ENCODE measurements around the gene RHBDD2. TPM values are rescaled to one million over a fixed set of nuclear protein-coding genes. Genes with fewer than 3 reads are reported as not detected.
"Not testable (repeated sequence)": the region's sequence is repeated elsewhere in the genome, so short reads cannot be mapped to it uniquely, and the experiment has no call there.

Gene RHBDD2
- polyA plus RNA-seq, 1 donor (not counting 4 experiments of a cell fraction or from before 2014, with no cell fraction given) = 24.1 TPM

GRCh38 chr7:75905785-75906604, 27.2 kb downstream of the RHBDD2 start:
- peak; percentile 81 for FAIRE-seq
- peak overlapping the region; percentile 32 for H3K4me2 ChIP-seq (ENCODE audit: control insufficient read depth, extremely low read depth, insufficient read depth, low read depth, low read length)
- no peak overlapping the region for H3K27ac ChIP-seq (ENCODE audit: control insufficient read depth, insufficient read depth, low read length)

GRCh38 chr7:75906991-75907667, 28.3 kb downstream of the RHBDD2 start:
- DNase-seq (ENCODE audit: low read depth, low spot score) (no peak), FAIRE-seq (no peak)
- dilution Hi-C loops (cut with MboI; ENCODE audit: extremely low pct_ligation_motif_present, low sequenced_read_pairs) = no loop called here

More at GRCh38 chr7:75905785-75906604, 27.2 kb downstream of the RHBDD2 start:
- DNase-seq (ENCODE audit: low read depth, low spot score) = no peak
- Histone ChIP-seq H2AFZ (ENCODE audit: control insufficient read depth, low read length) (no peak overlapping the region), H3K79me2 (ENCODE audit: control insufficient read depth, insufficient read depth, low read length) (no peaks in the 10 kb centered on the region), H3K9me1 (ENCODE audit: control insufficient read depth, extremely low read depth, insufficient read depth, low read length) (no peaks in the 10 kb centered on the region), H3K9me3 (ENCODE audit: control insufficient read depth, low read depth, low read length) (no peaks in the 10 kb centered on the region), H3K27me3 (ENCODE audit: control insufficient read depth, extremely low read depth, insufficient read depth, low read length) (no peaks in the 10 kb centered on the region), H3K36me3 (ENCODE audit: control insufficient read depth in 2 of 2, extremely low read depth in 1 of 2, insufficient read depth in 2 of 2, low read length in 2 of 2) (no peaks in the 10 kb centered on the region), H4K20me1 (ENCODE audit: control insufficient read depth, extremely low read depth, insufficient read depth, low read length) (no peaks in the 10 kb centered on the region), H3K4me1 (ENCODE audit: control insufficient read depth, extremely low read depth, insufficient read depth, low read length) (peaks cover 11% of the 10 kb centered on the region), H3K4me3 (ENCODE audit: control insufficient read depth in 2 of 3, extremely low read depth in 1 of 3, insufficient read depth in 2 of 3, low read depth in 1 of 3, low read length in 3 of 3) (no peak overlapping the region), H3K9ac (ENCODE audit: control insufficient read depth, extremely low read depth, insufficient read depth, low read length) (no peak overlapping the region)
- dilution Hi-C loops (cut with MboI; ENCODE audit: extremely low pct_ligation_motif_present, low sequenced_read_pairs) = no loop called here
- TF ChIP-seq EZH2 (IDR thresholded peaks at IDR 0.05; ENCODE audit: low read length) (no peak), CTCF (optimal IDR thresholded peaks at IDR 0.05 in 1 of 3, IDR thresholded peaks at IDR 0.05 in 1 of 3, conservative IDR thresholded peaks at IDR 0.05 in 1 of 3; ENCODE audit: extremely low read depth in 1 of 3, insufficient read depth in 2 of 3, low read length in 3 of 3) (no peak)

GRCh38 chr7:75907668-75908039, 28.8 kb downstream of the RHBDD2 start:
- H4K20me1 ChIP-seq (ENCODE audit: control insufficient read depth, extremely low read depth, insufficient read depth, low read length); H3K4me3 ChIP-seq (ENCODE audit: control insufficient read depth in 2 of 3, extremely low read depth in 1 of 3, insufficient read depth in 2 of 3, low read depth in 1 of 3, low read length in 3 of 3); H3K27me3 ChIP-seq (ENCODE audit: control insufficient read depth, extremely low read depth, insufficient read depth, low read length); H2AFZ ChIP-seq (ENCODE audit: control insufficient read depth, low read length); H3K9me1 ChIP-seq (ENCODE audit: control insufficient read depth, extremely low read depth, insufficient read depth, low read length); dilution Hi-C loops (cut with MboI; ENCODE audit: extremely low pct_ligation_motif_present, low sequenced_read_pairs); H3K79me2 ChIP-seq (ENCODE audit: control insufficient read depth, insufficient read depth, low read length); H3K4me2 ChIP-seq (ENCODE audit: control insufficient read depth, extremely low read depth, insufficient read depth, low read depth, low read length); FAIRE-seq; H3K9ac ChIP-seq (ENCODE audit: control insufficient read depth, extremely low read depth, insufficient read depth, low read length); DNase-seq (ENCODE audit: low read depth, low spot score); H3K27ac ChIP-seq (ENCODE audit: control insufficient read depth, insufficient read depth, low read length); H3K36me3 ChIP-seq (ENCODE audit: control insufficient read depth in 2 of 2, extremely low read depth in 1 of 2, insufficient read depth in 2 of 2, low read length in 2 of 2); H3K9me3 ChIP-seq (ENCODE audit: control insufficient read depth, low read depth, low read length): not testable (repeated sequence)
- peaks cover 11% of the 10 kb centered on the region for H3K4me1 ChIP-seq (ENCODE audit: control insufficient read depth, extremely low read depth, insufficient read depth, low read length)

More at GRCh38 chr7:75906991-75907667, 28.3 kb downstream of the RHBDD2 start:
- H3K4me1 ChIP-seq (ENCODE audit: control insufficient read depth, extremely low read depth, insufficient read depth, low read length) = peaks cover 11% of the 10 kb centered on the region
- H3K27me3 ChIP-seq (ENCODE audit: control insufficient read depth, extremely low read depth, insufficient read depth, low read length) = no peaks in the 10 kb centered on the region
- H4K20me1 ChIP-seq (ENCODE audit: control insufficient read depth, extremely low read depth, insufficient read depth, low read length) = no peaks in the 10 kb centered on the region
- H3K9me3 ChIP-seq (ENCODE audit: control insufficient read depth, low read depth, low read length) = no peaks in the 10 kb centered on the region
- H3K4me2 ChIP-seq (ENCODE audit: control insufficient read depth, extremely low read depth, insufficient read depth, low read depth, low read length) = no peak overlapping the region
- H3K9ac ChIP-seq (ENCODE audit: control insufficient read depth, extremely low read depth, insufficient read depth, low read length) = no peak overlapping the region
- no peak overlapping the region for H3K4me3 ChIP-seq (ENCODE audit: control insufficient read depth in 2 of 3, extremely low read depth in 1 of 3, insufficient read depth in 2 of 3, low read depth in 1 of 3, low read length in 3 of 3)
- no peaks in the 10 kb centered on the region for H3K36me3 ChIP-seq (ENCODE audit: control insufficient read depth in 2 of 2, extremely low read depth in 1 of 2, insufficient read depth in 2 of 2, low read length in 2 of 2)
- TF ChIP-seq EZH2 (IDR thresholded peaks at IDR 0.05; ENCODE audit: low read length) (no peak), CTCF (optimal IDR thresholded peaks at IDR 0.05 in 1 of 3, IDR thresholded peaks at IDR 0.05 in 1 of 3, conservative IDR thresholded peaks at IDR 0.05 in 1 of 3; ENCODE audit: extremely low read depth in 1 of 3, insufficient read depth in 2 of 3, low read length in 3 of 3) (no peak)
- H3K27ac ChIP-seq (ENCODE audit: control insufficient read depth, insufficient read depth, low read length) = no peak overlapping the region
- no peaks in the 10 kb centered on the region for H3K79me2 ChIP-seq (ENCODE audit: control insufficient read depth, insufficient read depth, low read length)
- H3K9me1 ChIP-seq (ENCODE audit: control insufficient read depth, extremely low read depth, insufficient read depth, low read length) = no peaks in the 10 kb centered on the region
- no peak overlapping the region for H2AFZ ChIP-seq (ENCODE audit: control insufficient read depth, low read length)

All from keratinocyte (primary cell).